ENCODE results near the gene NFKBIL1. TPM values are rescaled to one million over a fixed set of nuclear protein-coding genes. Genes with fewer than 3 reads are reported as not detected.

Gene NFKBIL1
- total and polyA plus RNA-seq, 9 of the 15 experiments (the other 6 are each of a cell fraction or from before 2014, with no cell fraction given) = 0.49 to 33.1 (median 7.6) TPM

- ChIA-PET CTCF (ENCODE audit: low intra/inter-chr PET ratio) (no interaction called here), POLR2A (interaction anchor here (0.6 to 1.4 kb wide), 7 partner anchors 8 to 50 kb away, joined by 3 to 9 read pairs (median 3); no protein-coding TSS in a partner anchor)
- 28% methylated on average over 8 of the region's 8 CpGs for WGBS (ENCODE audit: insufficient coverage, low coverage, missing lambda C conversion rate)
- H3K9me3 ChIP-seq (replicated peaks; ENCODE audit: control insufficient read depth, insufficient read depth, low read depth, low read length) = no peaks in the 10 kb centered on the region
- H3K4me2 ChIP-seq (ENCODE audit: insufficient read depth, low read length) = no peak overlapping the region; the same call in 1 of the 2 replicates
- DNase-seq (ENCODE audit: extremely low read depth in 1 of 4, low spot score in 3 of 4) (no peak), ATAC-seq (no peak), FAIRE-seq (no peak)
- H3K9ac ChIP-seq (ENCODE audit: insufficient read depth in 1 of 2, low read depth in 2 of 2, low read length in 2 of 2) = no peak overlapping the region
- H4K20me1 ChIP-seq (replicated peaks; ENCODE audit: control insufficient read depth, insufficient read depth, low read length) = no peaks in the 10 kb centered on the region
- peaks cover 0 to 27% of the 10 kb centered on the region in 2 experiments; a peak in 2 of 5 replicates for H3K4me1 ChIP-seq (replicated peaks in 1 of 2; ENCODE audit: control insufficient read depth in 2 of 2, insufficient read depth in 2 of 2, low read length in 2 of 2)
- no peaks in the 10 kb centered on the region for H3K79me2 ChIP-seq (ENCODE audit: control insufficient read depth, insufficient read depth, low read length)
- in situ Hi-C loops (cut with MboI) = no loop called here
- no peak overlapping the region for H2AFZ ChIP-seq (ENCODE audit: low read depth, low read length)
- no peak overlapping the region for H3K4me3 ChIP-seq
- intact Hi-C loops (cut with micrococcal nuclease) = no loop called here
- H3K36me3 ChIP-seq (ENCODE audit: control insufficient read depth, insufficient read depth, low read length) = no peaks in the 10 kb centered on the region
- H3K9me1 ChIP-seq (ENCODE audit: control insufficient read depth, insufficient read depth, low read length) = no peaks in the 10 kb centered on the region
- no peaks in the 10 kb centered on the region for H3K27me3 ChIP-seq (ENCODE audit: control insufficient read depth in 2 of 2, insufficient read depth in 2 of 2, low read length in 2 of 2)
- no peak overlapping the region for H3K27ac ChIP-seq (ENCODE audit: extremely low read depth, low read depth, low read length)
- no TSS peak for BruUV-seq (replicated peaks)
- TF ChIP-seq ILF3 (IDR thresholded peaks at IDR 0.05; ENCODE audit: borderline replicate concordance) = no peak
- TF ChIP-seq ID3 (CRISPR knock-in tag; IDR thresholded peaks at IDR 0.05) = no peak
- no peak for TF ChIP-seq ID3 (tag; IDR thresholded peaks at IDR 0.05)
- TF ChIP-seq EP300 (IDR thresholded peaks at IDR 0.05; ENCODE audit: low read length) = no peak
- TF ChIP-seq ZNF24 (IDR thresholded peaks at IDR 0.05) = peak; percentile 85
- TF ChIP-seq FOS (IDR thresholded peaks at IDR 0.05; ENCODE audit: extremely low read depth, insufficient read length) = no peak
- no peak for TF ChIP-seq HDAC3 (IDR thresholded peaks at IDR 0.05; ENCODE audit: borderline replicate concordance, partially characterized antibody)
- TF ChIP-seq ZNF398 (CRISPR knock-in tag; IDR thresholded peaks at IDR 0.05) = no peak
- TF ChIP-seq CBX3 (IDR thresholded peaks at IDR 0.05; ENCODE audit: borderline replicate concordance in 1 of 2, low read length in 2 of 2) = no peak
- TF ChIP-seq HDAC1 (IDR thresholded peaks at IDR 0.05) = 0 out of 4 replicates have a peak, but pooled peaks of 1 of the 2 experiments have one; percentile 54
- TF ChIP-seq POLR2H (tag; IDR thresholded peaks at IDR 0.05; ENCODE audit: low read depth) = no peak
- TF ChIP-seq CREB5 (CRISPR knock-in tag; IDR thresholded peaks at IDR 0.05) = no peak
- TF ChIP-seq CTBP1 (IDR thresholded peaks at IDR 0.05; ENCODE audit: borderline replicate concordance) = peak; percentile 57; the same call in 1 of the 2 replicates
- peak; percentile 60; the same call in 1 of the 2 replicates for TF ChIP-seq GATA2 (CRISPR knock-in tag; IDR thresholded peaks at IDR 0.05)
- TF ChIP-seq KDM1A (IDR thresholded peaks at IDR 0.05) = peak; percentile 45 to 48; a peak in 2 of 4 replicates
- no peak for TF ChIP-seq KAT7 (CRISPR knock-in tag; IDR thresholded peaks at IDR 0.05; ENCODE audit: borderline replicate concordance)
Measured at GRCh38 chr6:31575952-31576685, 28.7 kb downstream of the NFKBIL1 start.
